PFSK-1 (cell line): Measurements from ENCODE around the gene SMTNL2.

Experiments
- FOXP2 ChIP-seq: optimal IDR thresholded peaks from 2 replicates; pipeline ENCODE3; 2011; ENCODE audit warnings: borderline replicate concordance, control low read depth, inconsistent platforms; ENCODE audit not compliant: insufficient read depth; ENCODE audit errors: extremely low read length, extremely low read depth
- POLR2AphosphoS5 ChIP-seq: IDR thresholded peaks from 2 replicates; pipeline ENCODE4 v1.6.1; 2012; ENCODE audit warnings: low read depth, mild to moderate bottlenecking, control low read depth, low read length, moderate library complexity
- TAF1 ChIP-seq: IDR thresholded peaks from 2 replicates; pipeline ENCODE4 v1.6.1; 2012; ENCODE audit warnings: low read length, control low read depth, borderline replicate concordance; ENCODE audit not compliant: insufficient read depth
- TF ChIP-seq, protein P1 (sequence below), 2 experiments: IDR thresholded peaks; 2 replicates each; pipeline versions ENCODE4 v1.6.1 to v1.8.0; 2011 to 2012; ENCODE audit warnings: low read depth in 2 of 2, low read length in 2 of 2, control low read depth in 1 of 2, inconsistent platforms in 1 of 2, mild to moderate bottlenecking in 1 of 2, moderate library complexity in 1 of 2; ENCODE audit not compliant: insufficient read depth in 1 of 2

DNA sequence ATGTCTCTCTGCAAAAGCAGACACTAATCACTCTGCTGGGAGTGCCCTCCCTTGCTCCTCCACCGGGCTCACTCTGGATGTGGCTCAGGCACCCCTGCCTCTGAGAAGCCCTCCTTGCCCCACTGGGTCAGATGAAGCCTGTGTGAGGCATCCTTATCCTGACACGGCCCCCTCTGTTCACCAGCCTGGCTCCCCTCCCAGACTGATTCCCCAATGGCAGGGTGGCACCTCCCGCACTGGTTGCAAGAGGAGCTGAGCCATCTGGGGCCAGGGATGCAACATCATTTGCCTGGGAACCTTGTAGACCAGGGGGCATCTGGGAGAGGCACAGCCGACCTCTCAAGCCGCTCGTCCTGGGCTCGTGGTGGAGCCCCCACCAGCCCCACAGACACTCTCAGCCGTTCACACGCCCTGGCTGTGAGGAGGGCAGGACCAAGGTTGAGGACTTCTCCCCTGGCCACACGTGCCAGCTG, 6.7 kb downstream of the SMTNL2 start:
- TF ChIP-seq POLR2AphosphoS5 (no peak), FOXP2 (no peak), TAF1 (no peak)
- TF ChIP-seq, protein P1, sequence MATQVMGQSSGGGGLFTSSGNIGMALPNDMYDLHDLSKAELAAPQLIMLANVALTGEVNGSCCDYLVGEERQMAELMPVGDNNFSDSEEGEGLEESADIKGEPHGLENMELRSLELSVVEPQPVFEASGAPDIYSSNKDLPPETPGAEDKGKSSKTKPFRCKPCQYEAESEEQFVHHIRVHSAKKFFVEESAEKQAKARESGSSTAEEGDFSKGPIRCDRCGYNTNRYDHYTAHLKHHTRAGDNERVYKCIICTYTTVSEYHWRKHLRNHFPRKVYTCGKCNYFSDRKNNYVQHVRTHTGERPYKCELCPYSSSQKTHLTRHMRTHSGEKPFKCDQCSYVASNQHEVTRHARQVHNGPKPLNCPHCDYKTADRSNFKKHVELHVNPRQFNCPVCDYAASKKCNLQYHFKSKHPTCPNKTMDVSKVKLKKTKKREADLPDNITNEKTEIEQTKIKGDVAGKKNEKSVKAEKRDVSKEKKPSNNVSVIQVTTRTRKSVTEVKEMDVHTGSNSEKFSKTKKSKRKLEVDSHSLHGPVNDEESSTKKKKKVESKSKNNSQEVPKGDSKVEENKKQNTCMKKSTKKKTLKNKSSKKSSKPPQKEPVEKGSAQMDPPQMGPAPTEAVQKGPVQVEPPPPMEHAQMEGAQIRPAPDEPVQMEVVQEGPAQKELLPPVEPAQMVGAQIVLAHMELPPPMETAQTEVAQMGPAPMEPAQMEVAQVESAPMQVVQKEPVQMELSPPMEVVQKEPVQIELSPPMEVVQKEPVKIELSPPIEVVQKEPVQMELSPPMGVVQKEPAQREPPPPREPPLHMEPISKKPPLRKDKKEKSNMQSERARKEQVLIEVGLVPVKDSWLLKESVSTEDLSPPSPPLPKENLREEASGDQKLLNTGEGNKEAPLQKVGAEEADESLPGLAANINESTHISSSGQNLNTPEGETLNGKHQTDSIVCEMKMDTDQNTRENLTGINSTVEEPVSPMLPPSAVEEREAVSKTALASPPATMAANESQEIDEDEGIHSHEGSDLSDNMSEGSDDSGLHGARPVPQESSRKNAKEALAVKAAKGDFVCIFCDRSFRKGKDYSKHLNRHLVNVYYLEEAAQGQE (IDR thresholded peaks at IDR 0.05; ENCODE audit: insufficient read depth in 1 of 2, low read depth in 2 of 2, low read length in 2 of 2) = no peak
